H1 (cell line): ENCODE measurements around the gene PLD2. TPM values are rescaled to one million over a fixed set of nuclear protein-coding genes. Genes with fewer than 3 reads are reported as not detected.
A peak's percentile ranks its signal among the peaks of the same experiment; 100 is the strongest.

ENCODE experiments used
- CTCF ChIA-PET: fragments of 300-600 bp; sonication (Branson Sonifier 250); formaldehyde crosslinking; loops from one replicate; lab custom pipeline; 2021; ENCODE audit not compliant: partially characterized antibody; lab: Charles Lee
- POLR2A ChIA-PET: fragments of 300-600 bp; sonication (Branson Sonifier 250); formaldehyde crosslinking; loops from one replicate; lab custom pipeline; 2021; ENCODE audit warnings: inconsistent platforms; ENCODE audit not compliant: partially characterized antibody; lab: Charles Lee
- DNase-seq, 2 experiments: peaks; one replicate each; pipeline versions ENCODE4 v3.0.0 to v3.0.0-alpha.2; 2010 to 2022; ENCODE audit warnings: low spot score in 2 of 2, low read depth in 1 of 2, mixed read lengths in 1 of 2
- FAIRE-seq: peaks from 2 replicates; lab custom pipeline; 2011; peaks lifted over from hg19 to GRCh38; lab: Jason Lieb, UNC
- H2AFZ ChIP-seq: 2 replicates; pipeline ENCODE4 v1.8.1; 2012; ENCODE audit warnings: low read length, inconsistent platforms
- H2AK5ac ChIP-seq: 2 replicates; pipeline ENCODE4 v1.6.1; 2013; ENCODE audit warnings: low read depth, low read length
- H2BK120ac ChIP-seq: replicated peaks from 2 replicates; pipeline ENCODE3; 2013; ENCODE audit warnings: low read depth, low read length, inconsistent platforms
- H2BK12ac ChIP-seq: 2 replicates; pipeline ENCODE4 v1.6.1; 2013; ENCODE audit warnings: low read depth, low read length
- H2BK15ac ChIP-seq: 2 replicates; pipeline ENCODE4 v1.6.1; 2013; ENCODE audit warnings: low read length
- H2BK20ac ChIP-seq: 2 replicates; pipeline ENCODE4 v1.6.1; 2013; ENCODE audit warnings: low read length
- H2BK5ac ChIP-seq: 2 replicates; pipeline ENCODE4 v1.6.1; 2013; ENCODE audit warnings: low read depth, low read length
- H3K14ac ChIP-seq: 2 replicates; pipeline ENCODE4 v1.6.1; 2013; ENCODE audit warnings: inconsistent platforms; ENCODE audit not compliant: insufficient read length
- H3K18ac ChIP-seq: 2 replicates; pipeline ENCODE4 v1.6.1; 2013; ENCODE audit warnings: low read length; ENCODE audit errors: extremely low read depth
- H3K23ac ChIP-seq: 2 replicates; pipeline ENCODE4 v1.6.1; 2013; ENCODE audit warnings: inconsistent platforms; ENCODE audit not compliant: insufficient read length
- H3K23me2 ChIP-seq: 2 replicates; pipeline ENCODE4 v1.6.1; 2013; ENCODE audit warnings: low read depth, low read length
- H3K27ac ChIP-seq: 2 replicates; pipeline ENCODE4 v1.6.1; 2011; ENCODE audit warnings: low read depth, low read length, inconsistent platforms
- H3K27me3 ChIP-seq, 4 experiments: replicated peaks in 1 of 4; 1 replicate in 1 of 4; 2 replicates in 3 of 4; pipeline versions ENCODE4 v1.6.1 to v1.8.1; 2011 to 2013; ENCODE audit warnings: low read length in 3 of 4, mild to moderate bottlenecking in 3 of 4, inconsistent platforms in 2 of 4, mixed read lengths in 2 of 4, moderate library complexity in 1 of 4; ENCODE audit not compliant: control insufficient read depth in 3 of 4, insufficient read depth in 3 of 4; ENCODE audit errors: extremely low read depth in 1 of 4
- H3K36me3 ChIP-seq, 4 experiments: 2 replicates each; pipeline versions ENCODE4 v1.6.1 to v1.8.1; 2011 to 2013; ENCODE audit warnings: mild to moderate bottlenecking in 4 of 4, low read length in 3 of 4, moderate library complexity in 2 of 4, control low read depth in 1 of 4, inconsistent platforms in 1 of 4; ENCODE audit not compliant: insufficient read depth in 4 of 4, control insufficient read depth in 2 of 4
- H3K4ac ChIP-seq: replicated peaks from 2 replicates; pipeline ENCODE3; 2013; ENCODE audit warnings: low read length, low read depth, mixed read lengths, inconsistent platforms; ENCODE audit not compliant: insufficient read length
- H3K4me1 ChIP-seq, 4 experiments: replicated peaks in 1 of 4; 1 replicate in 1 of 4; 2 replicates in 3 of 4; pipeline versions ENCODE4 v1.6.1 to v1.8.1; 2011 to 2013; ENCODE audit warnings: low read length in 3 of 4, inconsistent platforms in 2 of 4, mixed read lengths in 1 of 4; ENCODE audit not compliant: insufficient read depth in 4 of 4, control insufficient read depth in 3 of 4
- H3K4me2 ChIP-seq, 2 experiments: 2 replicates each; pipeline versions ENCODE4 v1.6.1 to v1.8.1; 2011 to 2013; ENCODE audit warnings: low read depth in 2 of 2, low read length in 2 of 2, control low read depth in 1 of 2, inconsistent platforms in 1 of 2, mild to moderate bottlenecking in 1 of 2; ENCODE audit not compliant: insufficient read depth in 1 of 2
- H3K4me3 ChIP-seq, 4 experiments: fragments of 200-600, 300-600 bp in 1 of 4; sonication (generic), shearing (Covaris generic), sonication (Bioruptor Twin) in 1 of 4; 2 replicates each; pipeline versions ENCODE4 v1.5.1 to v1.8.1; 2011 to 2016; ENCODE audit warnings: low read length in 4 of 4, low read depth in 3 of 4, control low read depth in 2 of 4, inconsistent platforms in 2 of 4, mild to moderate bottlenecking in 2 of 4, mixed read lengths in 1 of 4, moderate library complexity in 1 of 4; ENCODE audit not compliant: insufficient read depth in 2 of 4; ENCODE audit errors: extremely low read depth in 1 of 4
- H3K56ac ChIP-seq: replicated peaks from 2 replicates; pipeline ENCODE3; 2013; ENCODE audit warnings: low read depth, mild to moderate bottlenecking, mixed read lengths, low read length, inconsistent platforms; ENCODE audit not compliant: insufficient read length
- H3K79me1 ChIP-seq: 2 replicates; pipeline ENCODE4 v1.6.1; 2013; ENCODE audit warnings: low read depth, low read length, control low read depth
- H3K79me2 ChIP-seq, 2 experiments: 2 replicates each; pipeline versions ENCODE4 v1.6.1 to v1.8.1; 2012 to 2013; ENCODE audit warnings: low read length in 2 of 2, mild to moderate bottlenecking in 2 of 2, inconsistent platforms in 1 of 2; ENCODE audit not compliant: insufficient read depth in 2 of 2, control insufficient read depth in 1 of 2
- H3K9ac ChIP-seq, 4 experiments: replicated peaks in 1 of 4; 1 replicate in 1 of 4; 2 replicates in 3 of 4; pipeline versions ENCODE4 v1.6.1 to v1.8.1; 2011 to 2013; ENCODE audit warnings: low read depth in 3 of 4, low read length in 3 of 4, control low read depth in 2 of 4, mild to moderate bottlenecking in 2 of 4, moderate library complexity in 2 of 4, inconsistent platforms in 1 of 4; ENCODE audit errors: extremely low read depth in 1 of 4
- H3K9me3 ChIP-seq, 2 experiments: 2 replicates each; pipeline versions ENCODE4 v1.6.1 to v1.8.1; 2012 to 2013; ENCODE audit warnings: mild to moderate bottlenecking in 2 of 2, moderate library complexity in 2 of 2, control low read depth in 1 of 2, inconsistent platforms in 1 of 2, low read depth in 1 of 2, low read length in 1 of 2, mixed read lengths in 1 of 2; ENCODE audit not compliant: insufficient read depth in 2 of 2
- H4K20me1 ChIP-seq, 2 experiments: replicated peaks in 1 of 2; 2 replicates each; pipeline versions ENCODE3 to v1.8.1; 2011 to 2013; ENCODE audit warnings: inconsistent platforms in 2 of 2, low read length in 2 of 2, mild to moderate bottlenecking in 1 of 2; ENCODE audit not compliant: insufficient read depth in 2 of 2, control insufficient read depth in 1 of 2
- H4K5ac ChIP-seq: 2 replicates; pipeline ENCODE4 v1.6.1; 2013; ENCODE audit warnings: low read length, low read depth, mixed read lengths, inconsistent platforms; ENCODE audit not compliant: insufficient read length
- H4K8ac ChIP-seq: 2 replicates; pipeline ENCODE4 v1.8.0; 2013; ENCODE audit warnings: mild to moderate bottlenecking, moderate library complexity, low read length, inconsistent platforms; ENCODE audit not compliant: insufficient read depth; ENCODE audit errors: extremely low read depth
- H4K91ac ChIP-seq: replicated peaks from 2 replicates; pipeline ENCODE3; 2013; ENCODE audit warnings: low read length, mixed read lengths, inconsistent platforms; ENCODE audit not compliant: insufficient read length
- CBX5 ChIP-seq: fragments of 300-800, 300-1000 bp; sonication (generic); IDR thresholded peaks from 2 replicates; pipeline ENCODE4 v1.7.1; 2016; ENCODE audit warnings: antibody characterized with exemption, low read length, low read depth
- CHD1 ChIP-seq: IDR thresholded peaks from 2 replicates; pipeline ENCODE4 v1.6.1; 2012; ENCODE audit warnings: low read depth, low read length, improper control_type of control experiment
- CREB1 ChIP-seq: IDR thresholded peaks from 2 replicates; pipeline ENCODE4 v1.6.1; 2012; ENCODE audit warnings: inconsistent platforms
- MAFK ChIP-seq: IDR thresholded peaks from 2 replicates; pipeline ENCODE4 v1.6.1; 2012; ENCODE audit warnings: low read depth, mild to moderate bottlenecking, improper control_type of control experiment, low read length
- WGBS, 2 experiments: shearing (Covaris generic) in 1 of 2; methylation state at CpG; one replicate each; pipeline versions ENCODE4 v1.1.6 to v1.1.7; 2013 to 2015; ENCODE audit warnings: low lambda C conversion rate in 2 of 2, mixed read lengths in 2 of 2, inconsistent platforms in 1 of 2, low coverage in 1 of 2, missing lambda C conversion rate in 1 of 2; ENCODE audit not compliant: insufficient replicate concordance in 2 of 2, insufficient coverage in 1 of 2, insufficient read length in 1 of 2; ENCODE audit errors: extremely low coverage in 1 of 2, missing lambda C conversion rate in 1 of 2; 5-methylcytosine and 5-hydroxymethylcytosine counted together
- polyA plus RNA-seq, 7 experiments: library from polyadenylated mRNA; depleted of rRNA in 3 of 7; stranded (reverse) in 5 of 7; unstranded in 2 of 7; fragments of >200 nt in 5 of 7; fragments of 200-250 nt in 2 of 7; gene quantifications; 1 replicate in 5 of 7; 2 replicates in 1 of 7; 4 replicates in 1 of 7; pipeline versions ENCODE4 v1.2.1 to v1.2.3, GENCODE V29; 2011 to 2013; ENCODE audit warnings: missing spikeins in 2 of 7, mixed read lengths in 2 of 7
- total RNA-seq: library from RNA; stranded (reverse); fragmentation: NEBNext Ultra II Directional; extraction: Animal tissue kit (Norgen Biotek cat#: 25700); gene quantifications from 2 replicates; pipeline ENCODE4 v1.2.1, GENCODE V29; 2021
- TF ChIP-seq, protein P1 (sequence below), 3 experiments: IDR thresholded peaks; 1 replicate in 2 of 3; 2 replicates in 1 of 3; pipeline versions ENCODE4 v1.5.1 to v1.6.1; 2011; ENCODE audit warnings: low read length in 3 of 3, mild to moderate bottlenecking in 3 of 3, inconsistent platforms in 2 of 3, low read depth in 1 of 3, moderate library complexity in 1 of 3; ENCODE audit not compliant: insufficient read depth in 1 of 3; ENCODE audit errors: control extremely low read depth in 1 of 3

Gene PLD2
- total and polyA plus RNA-seq, 2 of the 8 experiments (the other 6 are each of a cell fraction or from before 2014, with no cell fraction given): 44.3 to 48.4 TPM

DNA sequence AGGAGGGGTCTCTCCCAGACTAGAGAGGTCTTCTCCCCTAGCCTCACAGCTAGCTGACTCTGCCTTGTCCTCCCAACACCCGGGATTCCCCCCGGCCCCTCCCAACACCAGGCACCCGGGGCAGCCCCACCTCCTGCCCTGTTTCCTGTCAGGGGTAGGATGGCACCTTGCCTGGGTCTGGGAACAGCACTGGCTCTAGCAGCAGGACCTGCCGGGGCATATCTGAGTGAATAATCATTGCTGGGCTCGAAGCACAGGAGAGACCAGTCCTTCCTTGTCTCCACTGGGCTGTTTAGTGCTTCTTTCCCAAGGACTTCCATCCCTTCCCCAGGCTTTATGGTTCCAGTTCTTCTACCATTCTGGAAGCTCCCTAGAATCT, 51.9 kb downstream of the PLD2 start:
- H3K4me3 ChIP-seq: peak overlapping the region in 1 of 4 experiments; percentile 24; a peak in 2 of 8 replicates
- no peak overlapping the region for H4K8ac ChIP-seq
- peaks cover 0 to 1% of the 10 kb centered on the region in 2 experiments for H4K20me1 ChIP-seq

More for the DNA sequence above, 51.9 kb downstream of the PLD2 start:
- H4K5ac ChIP-seq: peak overlapping the region; percentile 38
- peak overlapping the region; percentile 14 for H2BK120ac ChIP-seq
- no peak for FAIRE-seq
- H3K79me1 ChIP-seq: peaks cover 9% of the 10 kb centered on the region
- H3K9ac ChIP-seq: no peak overlapping the region
- H2BK15ac ChIP-seq: no peak overlapping the region
- no peaks in the 10 kb centered on the region for H3K9me3 ChIP-seq
- DNase-seq: no peak
- no peak overlapping the region for H3K14ac ChIP-seq
- H2BK12ac ChIP-seq: peak overlapping the region; percentile 81; the same call in 1 of the 2 replicates
- H3K4ac ChIP-seq: peak overlapping the region; percentile 76
- peak overlapping the region; percentile 62; the same call in 1 of the 2 replicates for H3K27ac ChIP-seq
- H3K36me3 ChIP-seq: no peaks in the 10 kb centered on the region
- H2AFZ ChIP-seq: no peak overlapping the region
- ChIA-PET POLR2A (interaction anchor here (1.0 to 2.8 kb wide), 3 partner anchors 9 to 122 kb away, joined by 3 to 15 read pairs (median 4); partner anchors contain the start of gene PSMB6), CTCF (interaction anchor here (0.9 to 3.5 kb wide), 8 partner anchors 9 to 127 kb away, joined by 3 to 15 read pairs (median 4); partner anchors contain the start of genes C17orf107 and PSMB6)
- H2BK5ac ChIP-seq: peak overlapping the region; percentile 84; the same call in 1 of the 2 replicates
- H3K56ac ChIP-seq: peak overlapping the region; percentile 73
- H3K4me1 ChIP-seq: peaks cover 22 to 41% (median 34%) of the 10 kb centered on the region in 4 experiments
- TF ChIP-seq CBX5 (no peak), MAFK (no peak), CREB1 (no peak), CHD1 (no peak)
- TF ChIP-seq, protein P1, sequence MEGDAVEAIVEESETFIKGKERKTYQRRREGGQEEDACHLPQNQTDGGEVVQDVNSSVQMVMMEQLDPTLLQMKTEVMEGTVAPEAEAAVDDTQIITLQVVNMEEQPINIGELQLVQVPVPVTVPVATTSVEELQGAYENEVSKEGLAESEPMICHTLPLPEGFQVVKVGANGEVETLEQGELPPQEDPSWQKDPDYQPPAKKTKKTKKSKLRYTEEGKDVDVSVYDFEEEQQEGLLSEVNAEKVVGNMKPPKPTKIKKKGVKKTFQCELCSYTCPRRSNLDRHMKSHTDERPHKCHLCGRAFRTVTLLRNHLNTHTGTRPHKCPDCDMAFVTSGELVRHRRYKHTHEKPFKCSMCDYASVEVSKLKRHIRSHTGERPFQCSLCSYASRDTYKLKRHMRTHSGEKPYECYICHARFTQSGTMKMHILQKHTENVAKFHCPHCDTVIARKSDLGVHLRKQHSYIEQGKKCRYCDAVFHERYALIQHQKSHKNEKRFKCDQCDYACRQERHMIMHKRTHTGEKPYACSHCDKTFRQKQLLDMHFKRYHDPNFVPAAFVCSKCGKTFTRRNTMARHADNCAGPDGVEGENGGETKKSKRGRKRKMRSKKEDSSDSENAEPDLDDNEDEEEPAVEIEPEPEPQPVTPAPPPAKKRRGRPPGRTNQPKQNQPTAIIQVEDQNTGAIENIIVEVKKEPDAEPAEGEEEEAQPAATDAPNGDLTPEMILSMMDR (IDR thresholded peaks at IDR 0.05; ENCODE audit: control extremely low read depth in 1 of 3, insufficient read depth in 1 of 3, low read depth in 1 of 3, low read length in 3 of 3): no peak
- H3K27me3 ChIP-seq: no peaks in the 10 kb centered on the region
- no peak overlapping the region for H3K23ac ChIP-seq
- WGBS, 2 experiments: 42% methylated on average over 5 of the region's 5 CpGs; no CpG with 5 or more reads in 1 of the 2 experiments
- H4K91ac ChIP-seq: peak overlapping the region; percentile 63
- peak overlapping the region; percentile 85 for H3K18ac ChIP-seq
- H3K79me2 ChIP-seq: peaks cover 0 to 34% of the 10 kb centered on the region in 2 experiments; a peak in 2 of 4 replicates
- H2AK5ac ChIP-seq: peak overlapping the region; percentile 94; the same call in 1 of the 2 replicates
- H2BK20ac ChIP-seq: peak overlapping the region; percentile 93
- H3K4me2 ChIP-seq: peak overlapping the region; percentile 54 to 59
- H3K23me2 ChIP-seq: no peaks in the 10 kb centered on the region
